ENCODE measurements around the gene PSMA7.

PSMA7 gene

DNA sequence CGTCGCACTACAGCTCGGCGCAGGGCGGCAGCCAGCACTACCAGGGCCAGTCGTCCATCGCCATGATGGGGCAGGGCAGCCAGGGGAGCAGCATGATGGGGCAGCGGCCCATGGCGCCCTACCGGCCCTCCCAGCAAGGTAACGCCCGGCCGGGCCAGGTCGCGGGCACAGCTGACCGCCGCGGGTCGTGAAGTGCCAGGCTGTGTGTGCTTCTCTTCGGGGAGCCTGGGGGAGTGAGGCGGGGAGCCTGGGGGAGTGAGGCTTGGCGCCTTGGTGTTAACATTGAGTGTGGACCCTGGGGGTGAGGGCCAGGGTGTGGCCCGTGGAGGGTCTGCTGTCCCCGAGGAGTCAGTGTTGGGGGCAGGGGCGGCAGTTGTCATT lies 20.3 kb upstream of the PSMA7 start:
- Histone ChIP-seq H3K4me2 (ENCODE audit: low read depth, low read length, poor library complexity, severe bottlenecking) (no peak overlapping the region), H2AFZ (ENCODE audit: low read length) (no peak overlapping the region), H3K9me2 (replicated peaks; ENCODE audit: low read depth, low read length) (no peaks in the 10 kb centered on the region), H3K79me2 (ENCODE audit: insufficient read depth, low read length) (peaks cover 12% of the 10 kb centered on the region; the same call in 1 of the 2 replicates), H3K9me3 (ENCODE audit: insufficient read depth, low read depth, low read length) (no peaks in the 10 kb centered on the region), H3K9ac (ENCODE audit: low read depth, low read length, poor library complexity, severe bottlenecking) (no peak overlapping the region), H4K20me1 (ENCODE audit: insufficient read depth, low read length, poor library complexity, severe bottlenecking) (peaks cover 1% of the 10 kb centered on the region), H3K4me1 (ENCODE audit: insufficient read depth, low read length, poor library complexity, severe bottlenecking) (no peaks in the 10 kb centered on the region), H3K27me3 (ENCODE audit: insufficient read depth, low read length, poor library complexity, severe bottlenecking) (no peaks in the 10 kb centered on the region), H3K4me3 (ENCODE audit: low read length, poor library complexity, severe bottlenecking) (no peak overlapping the region), H3F3A (ENCODE audit: low read depth) (no peaks in the 10 kb centered on the region), H3K36me3 (ENCODE audit: insufficient read depth, low read length) (peaks cover 76% of the 10 kb centered on the region; the same call in 1 of the 2 replicates)
- TF ChIP-seq EZH2phosphoT487 (IDR thresholded peaks at IDR 0.05; ENCODE audit: borderline replicate concordance) = no peak
- TF ChIP-seq, protein P1, sequence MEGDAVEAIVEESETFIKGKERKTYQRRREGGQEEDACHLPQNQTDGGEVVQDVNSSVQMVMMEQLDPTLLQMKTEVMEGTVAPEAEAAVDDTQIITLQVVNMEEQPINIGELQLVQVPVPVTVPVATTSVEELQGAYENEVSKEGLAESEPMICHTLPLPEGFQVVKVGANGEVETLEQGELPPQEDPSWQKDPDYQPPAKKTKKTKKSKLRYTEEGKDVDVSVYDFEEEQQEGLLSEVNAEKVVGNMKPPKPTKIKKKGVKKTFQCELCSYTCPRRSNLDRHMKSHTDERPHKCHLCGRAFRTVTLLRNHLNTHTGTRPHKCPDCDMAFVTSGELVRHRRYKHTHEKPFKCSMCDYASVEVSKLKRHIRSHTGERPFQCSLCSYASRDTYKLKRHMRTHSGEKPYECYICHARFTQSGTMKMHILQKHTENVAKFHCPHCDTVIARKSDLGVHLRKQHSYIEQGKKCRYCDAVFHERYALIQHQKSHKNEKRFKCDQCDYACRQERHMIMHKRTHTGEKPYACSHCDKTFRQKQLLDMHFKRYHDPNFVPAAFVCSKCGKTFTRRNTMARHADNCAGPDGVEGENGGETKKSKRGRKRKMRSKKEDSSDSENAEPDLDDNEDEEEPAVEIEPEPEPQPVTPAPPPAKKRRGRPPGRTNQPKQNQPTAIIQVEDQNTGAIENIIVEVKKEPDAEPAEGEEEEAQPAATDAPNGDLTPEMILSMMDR (conservative IDR thresholded peaks at IDR 0.05; ENCODE audit: low read length) = no peak

DNA sequence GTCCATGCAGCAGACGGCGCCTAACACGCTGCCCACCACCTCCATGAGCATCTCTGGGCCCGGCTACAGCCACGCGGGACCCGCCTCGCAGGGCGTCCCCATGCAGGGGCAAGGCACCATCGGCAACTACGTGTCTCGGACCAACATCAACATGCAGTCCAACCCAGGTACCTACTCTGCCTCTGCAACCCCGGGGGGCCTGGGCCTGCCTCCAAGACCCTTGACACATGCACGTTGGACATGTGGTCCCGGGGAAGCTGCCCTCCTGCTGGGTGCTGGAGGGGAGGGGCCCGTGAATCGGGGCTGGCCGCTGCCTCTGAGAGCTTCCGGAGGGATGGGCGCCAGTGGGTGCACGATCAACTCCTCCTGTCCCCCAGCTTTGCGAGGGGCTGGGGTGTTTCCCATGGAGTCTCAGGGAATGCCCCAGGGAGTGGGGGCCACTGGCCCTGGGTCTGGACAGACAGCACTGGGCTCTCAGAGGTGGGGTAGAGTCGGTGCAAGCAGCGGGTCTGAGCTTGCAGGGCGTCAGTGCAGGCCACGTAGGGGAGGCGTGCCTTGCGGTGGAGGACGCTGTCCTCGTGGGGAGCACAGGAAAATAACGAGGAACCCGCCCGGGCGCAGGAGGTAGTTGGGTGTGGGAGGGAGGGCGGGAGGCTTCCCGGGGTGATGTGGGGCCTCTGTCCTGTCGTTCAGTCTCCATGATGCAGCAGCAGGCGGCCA lies 19.7 kb upstream of the PSMA7 start:
- Histone ChIP-seq H3K4me3 (ENCODE audit: low read length, poor library complexity, severe bottlenecking) (no peak overlapping the region), H3K27me3 (ENCODE audit: insufficient read depth, low read length, poor library complexity, severe bottlenecking) (no peaks in the 10 kb centered on the region), H3K9ac (ENCODE audit: low read depth, low read length, poor library complexity, severe bottlenecking) (no peak overlapping the region), H3K36me3 (ENCODE audit: insufficient read depth, low read length) (peaks cover 72% of the 10 kb centered on the region; the same call in 1 of the 2 replicates), H3K4me1 (ENCODE audit: insufficient read depth, low read length, poor library complexity, severe bottlenecking) (no peaks in the 10 kb centered on the region), H4K20me1 (ENCODE audit: insufficient read depth, low read length, poor library complexity, severe bottlenecking) (peaks cover 6% of the 10 kb centered on the region), H3K79me2 (ENCODE audit: insufficient read depth, low read length) (peaks cover 18% of the 10 kb centered on the region), H2AFZ (ENCODE audit: low read length) (no peak overlapping the region), H3K9me2 (replicated peaks; ENCODE audit: low read depth, low read length) (no peaks in the 10 kb centered on the region), H3K4me2 (ENCODE audit: low read depth, low read length, poor library complexity, severe bottlenecking) (no peak overlapping the region), H3K9me3 (ENCODE audit: insufficient read depth, low read depth, low read length) (no peaks in the 10 kb centered on the region), H3F3A (ENCODE audit: low read depth) (no peaks in the 10 kb centered on the region)
- no peak for TF ChIP-seq EZH2phosphoT487 (IDR thresholded peaks at IDR 0.05; ENCODE audit: borderline replicate concordance)
- TF ChIP-seq, protein P1 (conservative IDR thresholded peaks at IDR 0.05; ENCODE audit: low read length) = no peak

DNA sequence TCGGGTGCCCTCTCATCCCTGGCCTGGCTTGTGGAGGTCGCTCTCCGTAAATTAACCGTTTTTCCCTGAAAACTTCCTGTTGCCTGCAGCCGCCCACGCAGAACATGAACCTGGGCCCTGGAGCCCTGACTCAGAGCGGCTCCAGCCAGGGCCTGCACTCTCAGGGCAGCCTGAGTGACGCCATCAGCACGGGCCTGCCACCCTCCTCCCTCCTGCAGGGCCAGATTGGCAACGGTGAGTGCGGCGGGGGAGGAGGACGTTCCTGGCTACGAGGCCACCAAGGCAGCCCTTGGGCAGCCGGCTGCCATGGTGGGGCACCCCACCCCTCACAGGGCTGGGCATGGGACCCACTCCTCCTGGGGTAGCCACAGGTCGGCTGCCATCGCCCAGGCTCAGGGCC lies 18.2 kb upstream of the PSMA7 start:
- Histone ChIP-seq H3K36me3 (ENCODE audit: insufficient read depth, low read length) (peaks cover 68% of the 10 kb centered on the region; the same call in 1 of the 2 replicates), H3K9me3 (ENCODE audit: insufficient read depth, low read depth, low read length) (no peaks in the 10 kb centered on the region), H2AFZ (ENCODE audit: low read length) (no peak overlapping the region), H4K20me1 (ENCODE audit: insufficient read depth, low read length, poor library complexity, severe bottlenecking) (peaks cover 20% of the 10 kb centered on the region), H3K27me3 (ENCODE audit: insufficient read depth, low read length, poor library complexity, severe bottlenecking) (no peaks in the 10 kb centered on the region), H3K4me3 (ENCODE audit: low read length, poor library complexity, severe bottlenecking) (no peak overlapping the region), H3K9me2 (replicated peaks; ENCODE audit: low read depth, low read length) (no peaks in the 10 kb centered on the region), H3K9ac (ENCODE audit: low read depth, low read length, poor library complexity, severe bottlenecking) (no peak overlapping the region), H3K4me1 (ENCODE audit: insufficient read depth, low read length, poor library complexity, severe bottlenecking) (no peaks in the 10 kb centered on the region), H3K4me2 (ENCODE audit: low read depth, low read length, poor library complexity, severe bottlenecking) (no peak overlapping the region), H3K79me2 (ENCODE audit: insufficient read depth, low read length) (peaks cover 34% of the 10 kb centered on the region), H3F3A (ENCODE audit: low read depth) (no peaks in the 10 kb centered on the region)
- TF ChIP-seq, protein P1 (conservative IDR thresholded peaks at IDR 0.05; ENCODE audit: low read length) = no peak
- no peak for TF ChIP-seq EZH2phosphoT487 (IDR thresholded peaks at IDR 0.05; ENCODE audit: borderline replicate concordance)

All from Loucy (cell line).